NCI-H748 treated with DMSO at 0.1 percent for 48 hours (cell line): Measurements from ENCODE around the gene FAM76B.
"Not testable (repeated sequence)": the region's sequence is repeated elsewhere in the genome, so short reads cannot be mapped to it uniquely, and the experiment has no call there.

ENCODE experiments used
- DNase-seq: peaks from one replicate; lab custom pipeline; 2025; lab: John Stamatoyannopoulos, UW

The FAM76B gene

GRCh38 chr11:95789506-95790122 is at the start of gene FAM76B:
Gene FAM76B, minus strand, starts transcription at chr11:95789782. Its CDS starts 304 bp downstream, at chr11:95789478.
- peak; percentile 94 for DNase-seq

- peak; percentile 34 for DNase-seq
Measured at GRCh38 chr11:95835768-95836488, 46.3 kb upstream of the FAM76B start.

GRCh38 chr11:95835351-95835750 is 45.8 kb upstream of the FAM76B start:
- DNase-seq, result no peak

- DNase-seq, result no peak
Measured at GRCh38 chr11:95833378-95833777, 43.8 kb upstream of the FAM76B start.

- DNase-seq, result no peak
Measured at GRCh38 chr11:95832763-95833162, 43.2 kb upstream of the FAM76B start.

GRCh38 chr11:95831198-95831883 is 41.8 kb upstream of the FAM76B start:
- no peak for DNase-seq

GRCh38 chr11:95829580-95830259 is 40.1 kb upstream of the FAM76B start:
- DNase-seq, result no peak

GRCh38 chr11:95827696-95828095 is 38.1 kb upstream of the FAM76B start:
- no peak for DNase-seq

- DNase-seq, result no peak
Measured at GRCh38 chr11:95821640-95822039, 32.1 kb upstream of the FAM76B start.

- no peak for DNase-seq
Measured at GRCh38 chr11:95816037-95816436, 26.5 kb upstream of the FAM76B start.

GRCh38 chr11:95811052-95811451 is 21.5 kb upstream of the FAM76B start:
- DNase-seq, result not testable (repeated sequence)

GRCh38 chr11:95806464-95806863 is 16.9 kb upstream of the FAM76B start:
- DNase-seq, result not testable (repeated sequence)

- DNase-seq, result no peak
Measured at GRCh38 chr11:95805869-95806268, 16.3 kb upstream of the FAM76B start.

GRCh38 chr11:95803973-95804372 is 14.4 kb upstream of the FAM76B start:
- DNase-seq, result no peak

GRCh38 chr11:95802806-95803205 is 13.2 kb upstream of the FAM76B start:
- DNase-seq, result no peak

GRCh38 chr11:95800438-95800837 is 10.9 kb upstream of the FAM76B start:
- no peak for DNase-seq

GRCh38 chr11:95799546-95799945 is 10.0 kb upstream of the FAM76B start:
- no peak for DNase-seq

GRCh38 chr11:95796501-95796900 is 6.9 kb upstream of the FAM76B start:
- no peak for DNase-seq

GRCh38 chr11:95795627-95796295 is 6.2 kb upstream of the FAM76B start:
- peak; percentile 21 for DNase-seq

- no peak for DNase-seq
Measured at GRCh38 chr11:95794086-95794485, 4.5 kb upstream of the FAM76B start.

GRCh38 chr11:95793116-95793515 is 3.5 kb upstream of the FAM76B start:
- DNase-seq, result no peak

- DNase-seq, result no peak
Measured at GRCh38 chr11:95792700-95793099, 3.1 kb upstream of the FAM76B start.
